ENCODE measurements around the gene SPEN.
"Not testable (repeated sequence)": the region's sequence is repeated elsewhere in the genome, so short reads cannot be mapped to it uniquely, and the experiment has no call there.

SPEN gene

GRCh38 chr1:15835205-15835740 lies 12.2 kb upstream of the SPEN start:
- no peak for DNase-seq

- DNase-seq = peak; percentile 99
Observed at GRCh38 chr1:15835741-15836510, 11.6 kb upstream of the SPEN start.

GRCh38 chr1:15836511-15836771 lies 11.1 kb upstream of the SPEN start:
- DNase-seq = not testable (repeated sequence)

DNA sequence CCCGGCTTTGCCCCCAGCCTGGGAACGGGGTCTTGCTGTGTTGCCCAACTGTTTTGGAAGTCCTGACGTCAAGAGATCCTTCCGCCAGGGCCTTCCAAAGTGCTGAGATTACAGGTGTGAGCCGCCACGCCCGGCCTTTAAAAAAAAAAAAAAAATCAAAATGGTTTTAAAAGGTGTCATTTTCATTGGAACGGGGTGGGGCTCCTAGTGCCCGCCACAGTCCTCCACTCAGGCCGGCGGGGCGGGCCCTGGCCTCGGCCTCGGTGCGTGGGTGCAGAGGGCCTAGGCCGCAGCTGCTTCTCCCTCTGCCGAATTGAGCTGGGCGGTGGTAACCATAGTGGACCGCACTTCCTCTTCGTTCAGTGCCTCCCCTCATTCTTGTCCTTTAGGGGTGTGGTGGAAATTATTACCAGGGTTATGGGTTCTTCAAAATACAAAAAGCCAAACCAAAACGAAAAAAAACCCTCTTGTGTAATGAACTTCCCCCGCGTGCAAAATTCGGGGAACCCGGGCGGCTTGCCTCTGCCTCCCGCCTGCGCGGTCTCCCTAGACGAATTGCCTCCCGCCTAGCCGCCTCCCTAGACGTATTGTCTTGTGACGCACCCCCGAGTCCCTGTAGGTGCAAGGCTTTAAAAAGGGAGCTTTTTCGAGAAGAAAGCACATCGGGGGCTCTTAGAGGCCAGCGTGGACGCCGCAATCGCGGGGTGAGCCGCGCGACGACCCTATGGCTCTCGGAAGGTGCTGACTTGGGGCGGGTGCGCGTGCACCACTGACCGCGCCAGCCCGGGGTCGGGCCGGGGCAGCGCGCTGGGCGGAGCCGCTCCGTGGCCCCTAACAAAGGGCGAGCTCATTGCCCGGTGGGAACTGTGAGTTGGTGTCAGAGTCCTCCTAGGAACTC lies 10.5 kb upstream of the SPEN start:
- no peak for DNase-seq

DNA sequence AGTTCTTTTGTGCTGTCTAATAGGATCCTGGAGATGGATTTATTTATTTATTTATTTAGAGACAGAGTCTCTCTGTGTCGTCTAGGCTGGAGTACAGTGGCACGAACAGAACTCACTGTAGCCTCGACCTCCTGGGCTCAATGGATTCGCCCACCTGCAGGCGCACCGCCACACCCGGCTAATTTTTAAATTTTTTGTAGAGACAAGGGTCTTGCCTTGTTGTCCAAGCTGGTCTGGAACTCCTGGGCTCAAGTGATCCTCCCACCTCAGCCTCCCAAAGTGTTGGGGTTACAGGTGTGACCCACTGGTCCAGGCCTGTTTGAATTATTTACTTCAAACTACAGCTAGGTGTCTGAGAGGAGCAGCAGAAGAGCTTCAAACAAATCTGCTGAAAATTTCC lies 9.6 kb upstream of the SPEN start:
- no peak for DNase-seq

DNA sequence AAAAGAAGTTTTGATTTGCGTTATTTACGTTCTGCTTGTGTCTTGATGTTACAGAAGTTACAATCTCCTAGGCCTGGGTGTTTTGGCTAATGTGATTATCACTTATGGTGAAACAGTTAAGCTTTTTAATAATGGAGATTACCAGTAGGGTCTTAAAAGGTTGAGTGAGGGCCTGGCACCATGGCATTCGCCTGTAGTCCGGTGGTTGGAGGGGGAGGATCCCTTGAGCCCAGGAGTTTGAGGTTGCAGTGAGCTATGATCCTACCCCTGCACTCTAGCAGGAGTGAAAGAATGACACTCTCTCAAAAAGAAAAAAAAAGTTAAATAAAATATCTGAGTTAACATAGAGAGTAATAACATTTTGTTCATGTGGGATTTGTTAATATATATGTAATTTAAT lies 8.8 kb upstream of the SPEN start:
- no peak for DNase-seq

GRCh38 chr1:15843826-15844572 lies 3.5 kb upstream of the SPEN start:
- DNase-seq = peak; percentile 20

GRCh38 chr1:15846056-15846455 lies 1.5 kb upstream of the SPEN start:
- DNase-seq = not testable (repeated sequence)

GRCh38 chr1:15847893-15848142 lies 311 bp downstream of the SPEN start:
- DNase-seq = no peak

- no peak for DNase-seq
Observed at GRCh38 chr1:15848143-15848928, 829 bp downstream of the SPEN start.

- DNase-seq = peak; percentile 82
Observed at GRCh38 chr1:15848929-15849774, 1.6 kb downstream of the SPEN start.

GRCh38 chr1:15849775-15850324 lies 2.3 kb downstream of the SPEN start:
- peak; percentile 42 for DNase-seq

DNA sequence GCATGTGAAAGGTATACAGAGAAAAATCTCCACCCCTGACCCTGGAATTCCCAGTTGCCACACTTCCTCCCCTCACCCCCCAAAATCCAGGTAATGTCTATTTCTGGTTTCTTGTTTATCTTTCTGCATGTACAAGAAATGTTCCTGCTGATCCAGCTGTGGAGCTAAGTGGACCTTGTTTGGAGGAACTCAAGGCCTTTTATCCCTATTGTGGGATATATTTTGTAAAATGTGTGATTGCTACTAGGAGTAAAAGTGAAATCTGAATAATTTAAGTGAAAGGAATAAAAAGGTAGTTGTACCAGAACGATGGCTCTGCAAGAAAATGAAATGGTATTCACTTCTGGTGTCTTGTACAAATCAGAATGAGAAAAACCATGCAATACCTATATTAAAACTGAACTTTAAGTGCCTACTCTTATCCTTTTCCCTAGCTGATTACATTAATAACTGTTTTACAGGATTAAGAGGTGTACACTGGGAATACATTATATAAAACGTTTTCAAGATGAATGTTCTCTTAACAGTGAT lies 3.0 kb downstream of the SPEN start:
- DNase-seq = no peak

DNA sequence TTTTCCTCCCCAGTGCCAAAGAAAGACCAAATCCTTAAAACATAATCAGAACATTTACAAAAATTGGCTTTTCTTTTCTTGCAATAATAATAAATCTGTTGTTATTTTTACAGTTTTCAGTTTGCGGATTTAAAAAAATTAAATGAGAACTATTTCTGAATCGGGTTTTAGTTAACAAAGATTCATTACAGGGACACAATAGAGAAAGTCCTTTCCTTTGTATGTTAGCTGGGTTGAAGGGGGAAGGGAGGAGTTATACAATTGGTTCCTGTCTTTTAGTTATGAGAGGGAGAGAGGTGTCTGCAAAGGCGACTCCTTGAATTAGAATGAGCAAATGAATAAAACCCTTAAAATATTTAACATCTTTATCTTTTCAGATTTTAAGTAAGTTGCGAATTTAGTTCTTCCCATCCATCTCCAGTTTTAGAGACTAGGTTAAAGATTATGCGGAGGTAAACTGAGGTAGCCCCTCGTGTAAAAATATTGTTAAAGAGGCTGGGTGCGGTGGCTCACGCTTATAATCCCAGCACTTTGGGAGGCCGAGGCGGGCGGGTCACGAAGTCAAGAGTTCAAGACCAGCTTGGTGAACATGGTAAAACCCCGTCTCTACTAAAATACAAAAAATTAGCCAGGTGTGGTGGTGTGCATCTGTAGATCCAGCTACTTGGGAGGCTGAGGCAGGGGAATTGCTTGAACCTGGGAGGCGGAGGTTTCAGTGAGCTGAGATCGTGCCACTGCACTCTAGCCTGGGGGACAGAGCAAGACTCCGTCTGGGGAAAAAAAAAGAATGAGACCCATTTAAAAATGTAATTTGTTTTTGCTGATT lies 3.9 kb downstream of the SPEN start:
- no peak for DNase-seq

GRCh38 chr1:15852036-15852827 lies 4.7 kb downstream of the SPEN start:
- no peak for DNase-seq

DNA sequence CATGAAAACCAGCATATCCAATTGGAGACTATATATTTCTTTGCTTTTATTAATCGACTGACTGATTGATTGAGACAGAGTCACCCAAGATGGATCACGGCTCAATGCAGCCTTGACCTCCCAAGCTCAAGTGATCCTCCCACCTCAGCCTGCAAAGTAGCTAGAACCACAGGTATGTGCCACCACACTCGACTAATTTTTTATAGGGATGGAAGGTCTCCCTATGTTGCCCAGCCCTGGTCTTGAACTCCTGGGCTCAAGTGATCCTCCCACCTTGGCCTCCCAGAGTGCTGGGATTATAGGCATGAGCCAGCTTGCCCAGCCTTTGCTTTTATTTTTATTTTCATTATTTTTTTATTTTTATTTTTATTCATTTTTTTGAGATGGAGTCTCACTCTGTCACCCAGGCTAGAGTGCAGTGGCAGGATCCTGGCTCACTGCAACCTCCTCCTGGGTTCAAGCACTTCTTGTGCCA lies 5.4 kb downstream of the SPEN start:
- no peak for DNase-seq

GRCh38 chr1:15856888-15857287 lies 9.4 kb downstream of the SPEN start:
- no peak for DNase-seq

GRCh38 chr1:15858069-15858670 lies 10.7 kb downstream of the SPEN start:
- no peak for DNase-seq

Data from kidney glomerular epithelial cell (primary cell).